GM12801 (cell line): ENCODE results near the gene RELB.

ENCODE experiments used
- TF ChIP-seq, protein P1 (sequence below): IDR thresholded peaks from one replicate; pipeline ENCODE4 v1.5.1; 2011; ENCODE audit warnings: control low read depth; ENCODE audit not compliant: insufficient read length; ENCODE audit errors: extremely low read depth

Gene RELB

DNA sequence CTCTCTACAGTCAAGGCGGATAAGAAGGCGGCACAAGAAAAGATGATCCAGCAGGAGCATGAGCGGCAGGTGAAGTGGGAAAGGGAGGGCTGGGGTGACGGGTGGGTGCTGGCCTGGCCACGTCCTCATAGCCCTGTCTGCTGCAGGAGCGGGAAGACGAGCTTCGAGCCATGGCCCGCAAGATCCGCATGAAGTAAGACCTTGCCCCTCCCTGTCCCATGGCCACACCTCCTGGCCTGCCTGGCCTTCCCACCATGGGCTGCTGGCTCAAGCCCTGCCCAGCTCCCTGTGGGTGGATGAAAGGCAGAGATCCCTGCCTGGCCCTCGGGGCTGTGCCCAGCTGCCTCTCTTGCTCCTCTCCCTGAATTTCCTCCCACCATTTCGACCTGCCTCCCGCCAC is 67.8 kb downstream of the RELB start:
- TF ChIP-seq, protein P1, sequence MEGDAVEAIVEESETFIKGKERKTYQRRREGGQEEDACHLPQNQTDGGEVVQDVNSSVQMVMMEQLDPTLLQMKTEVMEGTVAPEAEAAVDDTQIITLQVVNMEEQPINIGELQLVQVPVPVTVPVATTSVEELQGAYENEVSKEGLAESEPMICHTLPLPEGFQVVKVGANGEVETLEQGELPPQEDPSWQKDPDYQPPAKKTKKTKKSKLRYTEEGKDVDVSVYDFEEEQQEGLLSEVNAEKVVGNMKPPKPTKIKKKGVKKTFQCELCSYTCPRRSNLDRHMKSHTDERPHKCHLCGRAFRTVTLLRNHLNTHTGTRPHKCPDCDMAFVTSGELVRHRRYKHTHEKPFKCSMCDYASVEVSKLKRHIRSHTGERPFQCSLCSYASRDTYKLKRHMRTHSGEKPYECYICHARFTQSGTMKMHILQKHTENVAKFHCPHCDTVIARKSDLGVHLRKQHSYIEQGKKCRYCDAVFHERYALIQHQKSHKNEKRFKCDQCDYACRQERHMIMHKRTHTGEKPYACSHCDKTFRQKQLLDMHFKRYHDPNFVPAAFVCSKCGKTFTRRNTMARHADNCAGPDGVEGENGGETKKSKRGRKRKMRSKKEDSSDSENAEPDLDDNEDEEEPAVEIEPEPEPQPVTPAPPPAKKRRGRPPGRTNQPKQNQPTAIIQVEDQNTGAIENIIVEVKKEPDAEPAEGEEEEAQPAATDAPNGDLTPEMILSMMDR, result no peak

DNA sequence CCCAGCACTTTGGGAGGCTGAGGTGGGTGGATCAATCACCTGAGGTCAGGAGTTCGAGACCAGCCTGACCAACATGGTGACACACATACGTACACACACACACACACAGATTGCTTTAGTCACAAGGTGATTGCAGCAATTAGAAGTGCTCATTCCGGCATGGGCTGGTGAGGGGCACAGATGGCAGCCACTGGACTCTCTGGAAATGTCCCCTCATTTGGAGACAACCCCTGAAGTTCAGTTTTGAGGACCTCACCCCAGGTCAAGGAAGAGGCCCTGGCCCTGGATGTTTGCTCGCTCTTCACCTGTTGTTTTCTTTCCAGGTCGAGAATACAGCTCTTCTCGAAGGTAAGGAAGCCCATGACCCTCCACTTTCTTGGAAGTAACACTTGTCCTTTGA is 69.0 kb downstream of the RELB start:
- TF ChIP-seq, protein P1, result no peak

DNA sequence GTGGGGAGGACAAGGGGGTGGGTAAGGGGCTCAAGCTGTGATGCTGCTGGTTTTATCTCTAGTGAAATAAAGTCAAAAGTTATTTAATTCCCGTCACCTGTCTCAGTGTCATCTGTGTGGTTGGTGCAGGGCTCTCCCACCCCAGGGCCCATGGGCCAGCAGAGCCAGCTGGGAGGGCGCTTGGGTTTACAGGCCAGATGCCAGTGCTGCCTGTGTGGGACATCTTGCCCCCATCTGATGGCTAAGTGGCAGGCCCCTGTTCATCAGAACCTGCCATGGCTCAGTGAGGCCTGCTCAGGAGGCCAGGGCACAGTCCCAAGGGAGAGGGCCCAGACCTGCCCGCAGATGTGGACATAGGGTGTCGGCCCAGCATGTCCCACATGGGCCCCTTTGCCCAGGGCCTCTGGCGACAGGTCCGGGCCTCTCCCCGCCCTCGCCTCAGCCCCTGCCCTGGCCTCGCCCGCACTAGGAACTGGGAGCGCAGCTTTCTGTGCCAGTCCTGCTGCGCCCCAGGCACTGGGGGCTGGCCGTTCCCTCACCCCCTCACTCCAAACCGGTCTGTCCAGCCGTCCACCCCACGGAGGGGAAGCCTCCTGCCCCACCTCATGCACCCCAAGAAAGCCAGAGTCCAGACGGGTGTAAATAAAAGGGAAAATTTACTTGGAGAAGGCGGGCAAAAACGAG is 69.7 kb downstream of the RELB start:
- TF ChIP-seq, protein P1, result no peak

DNA sequence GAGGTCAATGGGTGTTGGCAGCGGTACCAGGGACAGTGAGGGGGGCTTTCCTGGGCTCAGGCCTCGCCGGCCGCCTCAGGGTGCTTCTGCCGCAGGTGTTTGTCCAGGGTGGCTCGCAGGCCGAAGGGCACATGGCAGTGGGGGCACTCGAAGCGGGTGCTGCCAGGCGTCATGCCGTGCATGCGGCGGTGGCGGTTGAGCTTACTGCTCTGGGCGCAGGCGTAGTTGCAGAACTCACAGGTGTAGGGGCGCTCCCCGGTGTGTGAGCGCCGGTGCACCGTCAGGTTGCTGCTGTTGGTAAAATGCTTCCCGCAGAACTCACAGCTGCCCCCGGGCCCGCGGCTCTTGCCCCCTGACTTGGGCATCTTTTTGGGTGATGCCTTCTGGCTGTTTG is 70.3 kb downstream of the RELB start:
- TF ChIP-seq, protein P1, result no peak

DNA sequence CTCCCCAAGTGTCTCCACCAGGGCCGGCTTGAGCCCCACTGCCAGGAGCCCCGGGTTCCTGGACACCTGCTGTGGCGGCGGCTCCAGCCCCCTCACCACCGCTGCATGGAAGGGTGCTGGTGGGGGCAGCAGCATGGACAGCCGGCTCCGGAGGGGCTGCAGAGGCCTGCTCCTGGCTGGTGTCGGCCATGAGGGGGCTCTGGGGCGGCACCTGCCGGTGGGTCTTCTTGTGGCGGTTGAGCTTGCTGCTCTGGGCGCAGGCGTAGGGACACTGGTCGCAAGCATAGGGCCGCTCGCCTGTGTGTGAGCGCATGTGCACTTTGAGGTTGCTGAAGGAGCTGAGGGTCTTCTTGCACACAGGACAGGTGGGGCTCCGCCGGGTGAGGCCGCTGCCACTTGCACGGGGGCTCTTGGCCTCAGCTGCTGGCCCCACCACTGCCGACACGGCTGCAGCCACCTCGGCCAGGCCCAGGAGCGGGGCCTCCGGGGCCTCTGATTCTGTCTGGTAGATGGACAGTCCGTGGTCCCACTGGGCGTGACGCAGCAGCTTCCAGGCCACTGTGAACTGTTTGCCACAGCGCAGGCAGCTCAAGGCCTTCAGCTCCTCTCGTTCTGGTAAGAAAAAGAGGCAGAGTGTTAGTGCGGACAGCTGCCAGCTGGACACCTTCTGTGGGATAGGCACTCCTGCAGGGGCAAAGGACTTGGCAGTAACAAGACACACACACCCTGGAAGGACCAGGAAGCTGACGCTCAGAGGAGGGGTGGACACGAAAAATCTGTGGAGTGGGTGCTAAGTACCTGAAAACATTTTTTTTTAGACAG is 70.9 kb downstream of the RELB start:
- TF ChIP-seq, protein P1, result no peak

DNA sequence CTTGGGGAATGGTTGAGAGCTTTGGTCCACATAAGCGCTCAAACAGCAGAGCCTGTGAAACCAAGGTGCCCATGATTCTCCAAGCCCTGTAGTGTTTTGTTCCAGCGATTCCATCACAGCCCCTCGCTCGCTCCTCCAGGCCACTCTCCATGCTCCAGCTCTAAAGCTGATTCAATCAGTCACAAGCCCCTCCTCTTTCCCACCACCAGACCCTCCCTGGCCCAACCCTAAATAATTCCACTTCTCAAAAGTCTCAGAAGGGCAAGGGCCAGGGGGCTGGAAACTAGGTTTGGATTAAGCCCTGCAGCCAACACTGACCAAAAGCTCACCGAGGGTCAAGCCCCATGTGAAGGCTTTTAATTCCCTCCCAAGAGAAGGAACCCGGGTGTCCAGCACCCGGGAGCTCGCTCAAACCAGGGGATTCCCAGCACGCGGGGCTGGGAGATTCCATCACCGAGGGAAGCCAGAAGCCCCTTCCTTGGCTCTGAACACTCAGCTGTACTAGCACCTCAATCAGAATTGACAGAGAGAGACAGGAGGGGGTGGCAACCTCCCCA is 73.6 kb downstream of the RELB start:
- TF ChIP-seq, protein P1, result no peak

DNA sequence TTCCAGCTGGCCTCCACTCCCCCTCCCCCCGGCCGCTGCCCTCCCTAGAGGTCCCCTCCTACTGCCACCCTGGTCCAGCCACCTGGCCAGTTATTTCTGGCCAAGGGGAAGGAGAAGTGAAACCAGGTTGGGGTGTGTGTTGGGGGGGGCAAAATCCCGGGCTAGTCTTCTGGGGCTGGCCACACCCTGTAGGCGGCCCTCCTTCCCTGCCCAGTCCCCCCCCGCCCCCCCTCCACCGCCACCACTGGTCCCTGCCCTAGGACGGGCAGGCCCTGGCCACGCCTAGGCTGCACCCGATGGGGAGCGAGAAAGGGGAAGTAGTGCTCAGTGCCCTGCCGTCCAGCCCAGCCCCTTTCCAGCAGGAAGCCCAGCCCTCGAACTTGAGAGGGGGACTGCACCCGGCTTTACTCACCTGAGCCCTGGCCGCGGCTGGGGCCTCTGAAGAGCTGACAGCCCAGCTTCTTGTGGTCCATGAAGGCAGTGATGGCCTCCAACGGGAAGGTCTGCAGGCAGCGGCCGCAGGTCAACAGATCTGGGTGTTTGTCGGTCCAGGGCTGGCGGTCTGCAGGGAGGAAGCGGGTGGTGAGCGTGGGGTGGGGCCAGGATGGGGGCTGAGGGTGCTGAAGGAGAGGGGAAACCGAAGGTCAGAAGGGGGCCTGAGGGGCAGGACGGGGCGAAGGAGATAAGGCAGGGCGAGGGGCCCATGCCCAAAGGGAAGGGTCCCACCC is 74.2 kb downstream of the RELB start:
- TF ChIP-seq, protein P1, result no peak
